Retinal pigment epithelial cell (primary cell): ENCODE measurements around the gene AMDHD2.

ENCODE experiments used
- DNase-seq: peaks from one replicate; pipeline ENCODE4 v3.0.0-alpha.2; 2010; ENCODE audit warnings: low read depth
- H3K4me3 ChIP-seq: 2 replicates; pipeline ENCODE4 v1.5.1; 2011; ENCODE audit warnings: mild to moderate bottlenecking, low read length, control low read depth, moderate library complexity
- TF ChIP-seq, protein P1 (sequence below): conservative IDR thresholded peaks from 2 replicates; pipeline ENCODE4 v1.5.1; 2011; ENCODE audit warnings: low read depth, low read length, control low read depth, inconsistent platforms

The AMDHD2 gene

DNA sequence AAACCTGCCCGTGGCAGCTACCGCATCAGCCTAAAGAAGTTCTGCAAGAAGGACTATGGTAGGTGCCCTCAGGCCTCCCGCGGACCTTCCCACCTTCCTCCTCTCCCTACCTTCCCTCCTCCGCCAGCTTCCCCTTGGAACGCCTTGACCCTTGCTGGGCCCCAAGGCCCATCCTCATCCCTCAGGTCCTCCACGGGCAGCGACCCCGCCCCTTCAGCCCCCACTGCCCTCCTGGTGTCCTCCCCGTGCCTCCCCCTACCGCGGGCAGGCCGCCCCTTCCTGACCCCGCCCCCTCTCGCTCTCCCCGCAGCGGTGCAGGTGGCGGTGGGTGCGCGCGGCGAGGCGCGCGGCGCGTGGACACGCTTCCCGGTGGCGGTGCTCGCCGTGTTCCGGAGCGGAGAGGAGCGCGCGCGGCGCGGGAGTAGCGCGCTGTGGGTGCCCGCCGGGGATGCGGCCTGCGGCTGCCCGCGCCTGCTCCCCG lies 46.7 kb upstream of the AMDHD2 start:
- no peak for DNase-seq
- H3K4me3 ChIP-seq, result no peak overlapping the region

DNA sequence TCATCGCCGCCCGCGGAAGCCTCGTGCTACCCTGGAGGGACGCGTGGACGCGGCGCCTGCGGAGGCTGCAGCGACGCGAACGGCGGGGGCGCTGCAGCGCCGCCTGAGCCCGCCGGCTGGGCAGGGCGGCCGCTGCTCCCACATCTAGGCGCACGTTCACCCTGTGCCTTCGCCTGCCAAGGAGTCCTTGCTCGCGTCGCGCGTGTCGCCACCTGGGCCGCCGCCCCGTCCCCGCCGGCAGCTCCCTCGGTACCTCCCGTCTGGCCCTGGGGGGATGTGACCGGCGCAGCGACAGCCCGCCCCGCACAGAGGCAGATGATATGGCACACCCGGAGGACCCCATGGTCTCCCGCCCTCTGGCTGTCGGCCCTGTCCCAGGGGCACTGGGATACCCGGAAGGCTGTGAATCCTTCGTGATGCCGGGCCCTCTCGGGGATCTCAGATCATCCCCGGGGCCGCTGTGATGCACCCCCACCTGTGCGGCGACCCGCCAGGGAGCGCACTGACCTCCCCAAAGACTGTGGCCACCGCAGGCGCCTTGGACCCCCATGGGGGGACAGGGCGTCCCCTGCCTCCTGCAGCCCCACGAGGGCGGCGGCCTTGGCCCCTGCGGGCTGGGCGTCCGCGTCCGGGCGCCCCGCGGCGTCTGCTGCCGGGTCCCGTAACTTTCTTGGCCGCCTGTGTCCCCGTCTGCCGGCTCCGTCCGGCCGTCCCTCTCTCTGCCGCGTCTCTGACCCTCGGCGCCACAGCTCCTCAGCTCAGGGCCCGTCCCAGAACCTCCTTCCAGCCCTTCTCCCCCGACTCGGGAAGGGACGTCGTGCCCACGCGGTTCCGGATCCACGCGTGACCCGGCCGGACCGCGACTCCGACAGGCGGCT lies 45.9 kb upstream of the AMDHD2 start:
- TF ChIP-seq, protein P1, sequence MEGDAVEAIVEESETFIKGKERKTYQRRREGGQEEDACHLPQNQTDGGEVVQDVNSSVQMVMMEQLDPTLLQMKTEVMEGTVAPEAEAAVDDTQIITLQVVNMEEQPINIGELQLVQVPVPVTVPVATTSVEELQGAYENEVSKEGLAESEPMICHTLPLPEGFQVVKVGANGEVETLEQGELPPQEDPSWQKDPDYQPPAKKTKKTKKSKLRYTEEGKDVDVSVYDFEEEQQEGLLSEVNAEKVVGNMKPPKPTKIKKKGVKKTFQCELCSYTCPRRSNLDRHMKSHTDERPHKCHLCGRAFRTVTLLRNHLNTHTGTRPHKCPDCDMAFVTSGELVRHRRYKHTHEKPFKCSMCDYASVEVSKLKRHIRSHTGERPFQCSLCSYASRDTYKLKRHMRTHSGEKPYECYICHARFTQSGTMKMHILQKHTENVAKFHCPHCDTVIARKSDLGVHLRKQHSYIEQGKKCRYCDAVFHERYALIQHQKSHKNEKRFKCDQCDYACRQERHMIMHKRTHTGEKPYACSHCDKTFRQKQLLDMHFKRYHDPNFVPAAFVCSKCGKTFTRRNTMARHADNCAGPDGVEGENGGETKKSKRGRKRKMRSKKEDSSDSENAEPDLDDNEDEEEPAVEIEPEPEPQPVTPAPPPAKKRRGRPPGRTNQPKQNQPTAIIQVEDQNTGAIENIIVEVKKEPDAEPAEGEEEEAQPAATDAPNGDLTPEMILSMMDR, result no peak
- DNase-seq, result no peak
- peak overlapping the region; percentile 58 for H3K4me3 ChIP-seq

More for the DNA sequence above, 46.7 kb upstream of the AMDHD2 start:
- TF ChIP-seq, protein P1, result no peak

DNA sequence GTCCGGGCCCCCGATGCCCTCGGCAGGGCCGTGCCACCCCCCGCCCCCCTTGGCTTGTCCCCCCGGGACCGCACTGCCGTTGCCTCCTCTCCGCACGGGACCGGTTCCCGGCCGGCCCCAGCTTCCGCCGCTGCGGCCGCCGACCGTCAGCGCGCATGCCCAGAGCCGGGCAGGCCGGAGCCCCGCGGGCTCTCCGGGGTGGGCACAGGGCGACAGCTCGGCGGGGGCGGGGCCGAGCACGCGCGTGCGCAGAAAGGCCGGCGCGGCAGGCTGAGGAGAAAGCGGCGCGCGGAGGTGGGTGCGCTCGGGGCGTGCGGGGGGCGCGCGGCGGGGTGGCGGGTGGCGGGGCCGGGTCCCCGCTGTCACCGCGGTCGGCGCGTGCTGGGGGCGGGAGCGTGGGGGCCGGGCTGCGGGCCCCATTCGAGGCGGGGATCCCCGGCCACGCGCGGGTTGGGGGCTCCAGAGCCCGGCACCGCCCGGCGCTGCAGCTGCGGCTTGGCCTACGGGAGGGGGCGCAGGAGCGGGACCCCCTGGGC lies 45.2 kb upstream of the AMDHD2 start, which contains the start of gene TBC1D24:
Gene TBC1D24, plus strand, starts transcription at position 251 of the 536 bp plus-strand sequence. CDS start 21,022 bp downstream, outside the sequence.
- TF ChIP-seq, protein P1, result no peak
- H3K4me3 ChIP-seq, result peak within 1 kb of the TSS; percentile 58
- no peak for DNase-seq

DNA sequence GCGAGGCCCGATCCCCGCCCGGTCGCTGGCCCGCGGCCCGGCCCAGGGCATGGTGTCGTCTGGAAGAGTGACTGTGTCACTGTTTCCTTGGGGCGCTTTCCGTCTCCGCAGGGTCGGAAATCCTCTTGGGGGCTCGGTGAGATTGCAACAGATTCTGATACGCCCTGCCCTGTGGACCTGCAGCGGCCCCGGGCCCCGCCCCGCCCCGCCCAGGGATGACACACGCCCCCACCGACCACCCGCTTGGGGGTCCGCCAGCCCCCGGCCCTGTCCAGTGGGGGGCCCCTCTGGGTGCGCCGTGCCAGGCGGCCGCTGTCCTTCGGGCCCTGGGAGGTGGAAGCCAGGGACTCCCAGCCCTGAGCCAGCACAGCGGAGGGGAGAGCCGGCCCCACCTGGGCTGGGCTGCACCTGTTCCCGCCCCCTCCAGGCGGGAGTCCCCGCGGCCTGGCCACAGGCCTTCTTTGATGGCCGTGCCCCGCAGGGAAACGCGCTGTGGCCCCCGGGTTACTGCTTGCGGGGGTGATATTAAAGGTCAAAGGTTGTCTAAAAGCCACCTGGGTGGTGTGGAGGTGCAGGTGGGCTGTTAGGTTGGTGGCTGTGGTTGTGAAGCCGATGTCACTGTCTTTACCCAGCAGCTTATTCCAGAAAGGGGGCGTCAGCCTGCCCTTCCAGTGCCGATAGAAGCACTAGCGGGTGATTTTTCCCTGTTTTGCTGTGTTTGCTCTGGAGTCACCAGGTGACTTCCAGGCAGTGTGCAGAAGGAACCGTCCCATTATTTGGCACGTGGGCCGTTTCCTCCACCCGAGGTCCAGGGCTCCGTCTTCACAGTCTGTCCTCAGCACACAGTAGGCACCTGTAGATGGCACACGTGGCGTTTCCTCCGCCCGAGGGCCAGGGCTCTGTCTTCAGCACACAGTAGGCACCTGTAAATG lies 44.5 kb upstream of the AMDHD2 start:
- DNase-seq, result no peak
- peak overlapping the region; percentile 48 for H3K4me3 ChIP-seq
- TF ChIP-seq, protein P1, result no peak

DNA sequence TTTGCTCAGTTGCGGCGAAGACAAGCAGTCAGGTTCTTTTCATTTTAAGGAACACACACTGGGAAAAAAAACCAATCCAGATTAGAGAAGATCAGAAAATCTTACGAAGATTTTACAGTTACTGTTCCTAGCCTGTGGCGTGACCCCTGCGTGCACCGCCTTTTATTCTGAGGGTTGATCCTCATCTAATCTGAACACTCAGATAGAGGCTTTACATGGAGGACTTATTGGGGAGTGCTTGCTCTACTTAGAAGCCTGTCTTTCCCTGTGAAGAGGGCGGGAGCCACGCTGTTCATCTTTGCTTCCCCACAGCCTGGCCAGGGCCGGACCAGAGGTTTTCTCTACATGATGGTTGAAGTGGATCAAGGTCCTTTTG lies 43.8 kb upstream of the AMDHD2 start:
- DNase-seq, result no peak
- TF ChIP-seq, protein P1, result no peak
- no peak overlapping the region for H3K4me3 ChIP-seq

DNA sequence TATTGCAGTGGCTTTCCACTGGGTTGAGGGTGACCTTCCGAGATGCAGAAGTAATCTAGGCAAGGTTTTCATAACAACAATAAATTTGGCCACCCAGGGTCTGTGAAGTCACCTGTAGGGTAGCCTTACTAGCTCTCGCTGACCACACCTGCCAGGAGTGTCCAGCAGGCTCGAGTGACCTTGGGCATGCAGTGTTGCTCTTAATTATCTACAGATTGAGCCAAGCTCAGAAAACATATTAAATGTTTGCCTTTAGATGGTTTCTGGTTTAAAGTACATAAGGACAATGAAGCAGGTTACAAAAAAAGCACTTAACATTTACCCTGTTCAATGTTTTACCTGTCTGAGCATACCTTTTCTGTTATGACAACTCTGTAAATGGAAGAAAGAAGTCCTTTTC lies 43.4 kb upstream of the AMDHD2 start:
- TF ChIP-seq, protein P1, result no peak

More for the DNA sequence above, 43.4 kb upstream of the AMDHD2 start:
- no peak for DNase-seq
- no peak overlapping the region for H3K4me3 ChIP-seq
